ENCODE results near the gene CEMIP2.
A peak's percentile ranks its signal among the peaks of the same experiment; 100 is the strongest.
"Not testable (repeated sequence)": the region's sequence is repeated elsewhere in the genome, so short reads cannot be mapped to it uniquely, and the experiment has no call there.

CEMIP2 gene

DNA sequence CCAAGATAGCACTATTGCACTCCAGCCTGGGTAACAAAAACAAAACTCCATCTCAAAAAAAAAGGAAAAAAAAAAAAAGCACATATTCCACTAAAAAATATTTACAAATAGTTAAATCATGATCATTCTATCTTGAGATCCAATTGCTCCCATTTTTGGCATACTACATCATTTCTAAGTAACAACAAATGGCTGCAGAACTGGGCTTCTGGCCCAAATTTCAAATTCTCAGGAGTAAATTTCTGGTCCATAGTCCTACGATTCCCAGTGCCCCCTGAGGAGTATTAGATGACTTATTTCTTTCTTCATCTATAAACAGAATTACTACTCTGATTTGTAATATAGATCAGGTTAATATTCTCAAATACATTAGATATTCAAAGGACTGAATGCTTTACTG lies 62.1 kb downstream of the CEMIP2 start:
- no peak for DNase-seq

DNA sequence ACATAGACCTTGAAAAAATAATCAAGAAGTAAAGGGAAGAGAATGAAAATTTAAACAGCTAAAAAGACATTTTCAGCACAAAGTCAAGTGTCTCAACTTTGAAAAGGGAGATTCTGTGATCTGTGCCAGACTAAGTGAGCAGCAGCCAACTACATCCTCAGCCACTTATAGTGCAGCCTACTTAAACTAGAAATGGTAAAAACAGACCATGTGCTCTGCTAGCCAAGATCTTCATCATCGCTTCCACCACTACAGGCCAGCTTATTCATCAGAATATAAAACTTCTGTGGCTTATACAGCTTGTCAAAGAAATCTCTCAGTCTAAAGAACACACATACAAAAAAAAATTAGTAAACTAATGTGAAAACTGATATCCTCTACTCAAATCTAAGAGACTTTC lies 63.5 kb downstream of the CEMIP2 start:
- DNase-seq, result no peak

- no peak for DNase-seq
Measured at GRCh38 chr9:71703172-71703872, 65.0 kb downstream of the CEMIP2 start.

DNA sequence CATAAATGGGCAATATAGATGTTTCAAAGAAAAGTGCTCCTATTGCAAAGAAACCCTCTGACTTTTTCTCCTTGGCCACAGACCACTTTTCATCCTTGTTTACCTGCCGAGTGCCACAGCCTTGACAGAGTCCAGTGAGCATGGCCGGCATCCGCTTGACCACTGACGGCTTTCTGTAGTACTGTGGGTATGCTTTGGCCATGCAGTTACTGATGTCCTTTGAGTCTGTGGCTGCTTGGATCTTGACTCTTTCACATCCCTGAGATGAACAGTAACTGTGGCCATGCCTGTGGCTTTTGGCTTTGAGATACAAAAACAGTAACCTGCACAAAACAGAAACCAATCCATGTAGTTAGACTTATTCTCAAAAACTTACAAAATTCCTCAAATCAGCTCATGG lies 70.4 kb downstream of the CEMIP2 start:
- no peak for DNase-seq

DNA sequence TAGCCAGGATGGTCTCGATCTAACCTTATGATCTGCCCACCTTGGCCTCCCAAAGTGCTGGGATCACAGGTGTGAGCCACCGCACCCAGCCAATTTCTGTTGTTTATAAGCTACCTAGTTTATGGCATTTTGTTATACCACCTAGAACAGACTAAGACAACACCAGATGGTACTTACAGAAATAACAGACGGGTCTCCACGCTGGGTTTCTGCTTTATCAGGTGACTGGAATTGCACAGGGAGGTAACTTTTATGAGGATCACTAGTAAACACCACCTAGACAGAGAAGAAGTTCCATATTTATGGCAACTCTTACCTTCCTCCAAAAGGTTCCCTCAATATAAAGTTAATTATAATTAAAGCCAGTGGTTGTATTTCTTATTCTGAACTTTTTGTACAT lies 74.0 kb downstream of the CEMIP2 start:
- no peak for DNase-seq

DNA sequence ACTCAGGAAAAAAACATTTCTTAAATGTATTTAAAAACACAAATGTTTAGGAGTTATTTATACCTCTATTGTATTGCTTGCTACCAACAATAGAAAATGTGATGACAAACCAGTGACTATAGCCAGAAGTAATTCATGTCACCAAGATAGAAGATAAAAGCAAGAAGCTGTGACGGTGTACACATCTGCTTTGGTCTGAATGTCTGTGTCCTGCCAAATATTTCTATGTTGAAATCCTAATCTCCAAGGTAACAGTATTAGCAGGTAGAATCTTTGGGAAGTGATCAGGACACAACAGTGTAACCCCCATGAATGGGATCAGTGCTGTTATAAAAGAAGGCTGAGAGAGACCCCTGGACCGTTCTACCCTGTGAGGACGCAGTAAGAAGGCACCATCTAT lies 74.7 kb downstream of the CEMIP2 start:
- DNase-seq, result no peak

DNA sequence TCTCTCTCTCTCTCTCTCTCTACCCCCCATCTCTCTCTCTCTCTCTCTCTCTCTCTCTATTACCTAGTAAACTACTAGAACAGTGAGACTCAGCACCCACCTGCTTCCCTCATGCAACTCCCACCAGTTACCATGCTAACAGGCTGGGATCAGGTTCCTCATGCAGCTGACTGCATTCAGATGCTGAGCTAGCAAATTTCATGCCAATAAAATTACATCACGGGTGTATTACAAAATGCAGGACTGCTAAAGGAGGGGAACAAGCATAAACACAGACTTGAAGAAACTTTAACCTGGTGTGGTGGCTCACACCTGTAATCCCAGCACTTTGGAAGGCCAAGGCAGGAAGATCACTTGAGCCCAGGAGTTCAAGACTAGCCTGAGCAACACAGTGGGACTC lies 76.0 kb downstream of the CEMIP2 start:
- no peak for DNase-seq

DNA sequence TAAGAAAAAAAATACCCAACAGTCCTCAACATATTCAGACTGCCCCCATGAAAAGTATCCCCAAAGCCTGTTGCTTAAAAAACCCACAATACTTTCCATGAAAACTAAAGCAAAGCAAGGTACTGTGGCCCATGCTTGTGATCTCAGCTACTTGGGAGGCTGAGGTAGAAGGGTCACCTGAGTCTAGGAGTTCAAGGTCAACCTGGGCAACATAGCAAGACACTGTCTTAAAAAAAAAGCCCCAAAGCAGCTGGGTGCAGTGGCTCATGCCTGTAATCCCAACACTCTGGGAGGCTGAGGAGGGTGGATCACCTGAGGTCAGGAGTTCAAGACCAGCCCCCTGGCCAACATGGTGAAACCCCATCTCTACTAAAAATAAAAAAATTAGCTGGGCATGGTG lies 76.7 kb downstream of the CEMIP2 start:
- not testable (repeated sequence) for DNase-seq

GRCh38 chr9:71690689-71691435 lies 77.5 kb downstream of the CEMIP2 start:
- no peak for DNase-seq

GRCh38 chr9:71690063-71690688 lies 78.1 kb downstream of the CEMIP2 start:
- no peak for DNase-seq

GRCh38 chr9:71687676-71688075 lies 80.6 kb downstream of the CEMIP2 start:
- DNase-seq, result no peak

DNA sequence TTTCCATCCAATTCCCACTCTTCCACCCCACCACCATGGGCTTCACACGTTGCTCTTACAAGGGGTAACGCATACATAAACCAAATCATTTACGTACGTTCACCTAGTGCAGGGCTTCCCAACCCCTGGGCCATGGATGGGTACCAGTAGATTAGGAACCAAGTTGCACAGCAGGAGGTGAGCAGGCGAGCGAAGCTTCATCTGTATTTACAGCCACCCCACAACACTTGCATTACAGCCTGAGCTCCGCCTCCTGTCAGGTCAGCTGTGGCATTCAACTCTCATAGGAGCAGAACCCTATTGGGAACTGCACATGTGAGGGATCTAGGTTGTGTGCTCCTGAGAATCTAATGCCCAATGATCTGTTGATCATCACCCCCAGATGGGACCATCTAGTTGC lies 82.3 kb downstream of the CEMIP2 start:
- no peak for DNase-seq

- DNase-seq, result peak; percentile 86
Measured at GRCh38 chr9:71685394-71685793, 82.9 kb downstream of the CEMIP2 start.

- no peak for DNase-seq
Measured at GRCh38 chr9:71684566-71684965, 83.7 kb downstream of the CEMIP2 start.

- DNase-seq, result no peak
Measured at GRCh38 chr9:71683598-71684235, 84.6 kb downstream of the CEMIP2 start.

- DNase-seq, result peak; percentile 17
Measured at GRCh38 chr9:71681708-71682272, 86.5 kb downstream of the CEMIP2 start.

DNA sequence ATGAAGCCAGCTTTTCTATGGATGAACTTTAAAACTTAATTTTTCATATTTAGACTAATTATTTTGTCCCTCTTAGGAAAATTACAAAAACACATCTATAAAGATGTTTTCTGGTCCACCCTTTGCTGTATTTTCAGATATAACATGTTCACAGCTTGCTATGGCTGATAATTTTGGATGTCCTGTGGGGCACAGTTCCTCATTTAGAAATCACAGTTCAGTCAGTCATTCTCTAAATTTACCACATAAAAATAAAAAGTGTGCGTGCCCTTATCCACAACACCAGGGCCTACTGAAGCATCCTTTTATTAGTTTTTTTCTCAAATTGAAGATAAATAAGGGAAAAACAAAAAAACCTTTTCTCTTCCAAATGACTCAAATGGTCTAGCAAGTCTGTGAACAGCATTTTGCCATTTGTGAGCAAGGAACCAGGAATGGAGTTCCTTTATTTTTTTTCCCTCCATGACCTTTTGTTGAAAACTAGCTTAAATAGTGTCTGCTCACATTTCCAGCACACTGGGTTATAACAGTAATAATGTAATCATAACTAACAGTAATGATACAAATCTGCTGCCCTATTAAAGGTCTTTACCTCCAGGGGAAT lies 87.1 kb downstream of the CEMIP2 start:
- peak; percentile 44 for DNase-seq

- DNase-seq, result peak; percentile 12
Measured at GRCh38 chr9:71680189-71680980, 87.9 kb downstream of the CEMIP2 start.

DNA sequence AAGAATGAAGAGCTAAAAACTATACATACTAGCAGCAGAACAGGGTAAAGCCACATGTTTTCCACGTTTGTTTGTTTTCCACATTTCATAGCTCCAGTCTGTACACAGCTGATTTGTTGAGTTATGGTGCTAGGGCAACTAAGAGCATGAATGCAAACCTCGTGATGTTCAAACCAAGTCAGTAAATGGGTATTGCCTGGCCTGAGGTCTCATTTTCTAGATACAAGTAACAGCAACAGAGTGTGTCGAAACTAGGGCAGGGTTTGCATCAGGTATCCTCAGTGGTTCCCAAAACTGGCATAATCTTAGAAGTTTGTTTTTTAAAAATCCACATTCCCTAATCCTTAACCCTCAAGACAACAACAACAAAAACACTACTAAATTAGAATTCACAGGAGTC lies 89.3 kb downstream of the CEMIP2 start:
- DNase-seq, result no peak

- no peak for DNase-seq
Measured at GRCh38 chr9:71677209-71677608, 91.1 kb downstream of the CEMIP2 start.

- peak; percentile 49 for DNase-seq
Measured at GRCh38 chr9:71676460-71676859, 91.9 kb downstream of the CEMIP2 start.

DNA sequence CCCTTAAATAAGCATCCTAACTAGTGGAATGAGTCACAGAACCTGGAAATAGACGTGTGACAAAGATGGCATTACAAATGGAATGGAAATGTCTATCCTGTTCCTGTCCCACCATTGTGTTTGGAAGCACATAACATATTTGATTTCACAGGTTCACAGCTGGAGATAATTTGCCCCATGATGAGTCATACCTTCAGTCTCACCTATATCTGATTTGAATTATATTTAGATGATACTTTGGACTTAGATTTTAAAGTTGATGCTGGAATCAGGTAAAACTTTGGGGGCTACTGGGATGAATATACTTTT lies 92.5 kb downstream of the CEMIP2 start:
- DNase-seq, result no peak
